ENCODE results near the gene AP2A1. TPM values are rescaled to one million over a fixed set of nuclear protein-coding genes. Genes with fewer than 3 reads are reported as not detected.

Gene AP2A1
- total and polyA plus RNA-seq, 9 of the 15 experiments (the other 6 are each of a cell fraction or from before 2014, with no cell fraction given), result 0.55 to 150 (median 31.9) TPM

DNA sequence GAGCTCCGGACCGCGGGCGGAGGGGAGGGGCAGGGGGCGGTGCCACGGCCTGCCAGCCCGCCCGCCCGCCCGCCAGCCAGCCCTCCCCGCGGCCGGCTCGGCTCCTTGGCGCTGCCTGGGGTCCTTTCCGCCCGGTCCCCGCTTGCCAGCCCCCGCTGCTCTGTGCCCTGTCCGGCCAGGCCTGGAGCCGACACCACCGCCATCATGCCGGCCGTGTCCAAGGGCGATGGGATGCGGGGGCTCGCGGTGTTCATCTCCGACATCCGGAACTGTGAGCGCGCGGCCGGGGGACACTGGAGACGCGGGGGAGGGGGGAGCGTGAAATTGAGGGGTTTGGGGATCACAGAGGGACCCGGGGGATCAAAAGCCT lies at the start of gene AP2A1 (continued):
- peak; percentile 56 for TF ChIP-seq ZBTB7A (IDR thresholded peaks at IDR 0.05; ENCODE audit: borderline replicate concordance, control insufficient read depth, low read depth, low read length)
- no peak for TF ChIP-seq MTF1 (CRISPR knock-in tag; IDR thresholded peaks at IDR 0.05; ENCODE audit: borderline replicate concordance)
- no peak for TF ChIP-seq ADNP (tag; IDR thresholded peaks at IDR 0.05)
- TF ChIP-seq RB1 (IDR thresholded peaks at IDR 0.05; ENCODE audit: low read depth), result peak; percentile 86; the same call in 1 of the 2 replicates
- no peak for TF ChIP-seq BRF1 (IDR thresholded peaks at IDR 0.05; ENCODE audit: borderline replicate concordance, extremely low read depth, insufficient read length)
- no peak for TF ChIP-seq ZNF134 (CRISPR knock-in tag; conservative IDR thresholded peaks at IDR 0.05)
- no peak for TF ChIP-seq ZNF444 (CRISPR knock-in tag; IDR thresholded peaks at IDR 0.05)
- TF ChIP-seq ZNF3 (CRISPR knock-in tag; IDR thresholded peaks at IDR 0.05), result no peak
- TF ChIP-seq ZNF696 (CRISPR knock-in tag; conservative IDR thresholded peaks at IDR 0.05), result no peak
- peak; percentile 35 for TF ChIP-seq RBBP5 (IDR thresholded peaks at IDR 0.05; ENCODE audit: borderline replicate concordance, insufficient read depth, low read length, poor library complexity, severe bottlenecking)
- TF ChIP-seq BCOR (IDR thresholded peaks at IDR 0.05), result no peak
- TF ChIP-seq, protein P1, sequence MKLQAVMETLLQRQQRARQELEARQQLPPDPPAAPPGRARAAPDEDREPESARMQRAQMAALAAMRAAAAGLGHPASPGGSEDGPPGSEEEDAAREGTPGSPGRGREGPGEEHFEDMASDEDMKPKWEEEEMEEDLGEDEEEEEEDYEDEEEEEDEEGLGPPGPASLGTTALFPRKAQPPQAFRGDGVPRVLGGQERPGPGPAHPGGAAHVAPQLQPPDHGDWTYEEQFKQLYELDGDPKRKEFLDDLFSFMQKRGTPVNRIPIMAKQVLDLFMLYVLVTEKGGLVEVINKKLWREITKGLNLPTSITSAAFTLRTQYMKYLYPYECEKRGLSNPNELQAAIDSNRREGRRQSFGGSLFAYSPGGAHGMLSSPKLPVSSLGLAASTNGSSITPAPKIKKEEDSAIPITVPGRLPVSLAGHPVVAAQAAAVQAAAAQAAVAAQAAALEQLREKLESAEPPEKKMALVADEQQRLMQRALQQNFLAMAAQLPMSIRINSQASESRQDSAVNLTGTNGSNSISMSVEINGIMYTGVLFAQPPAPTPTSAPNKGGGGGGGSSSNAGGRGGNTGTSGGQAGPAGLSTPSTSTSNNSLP (IDR thresholded peaks at IDR 0.05; ENCODE audit: borderline replicate concordance, low read depth, low read length), result no peak
- no peak for TF ChIP-seq PTTG1 (tag; IDR thresholded peaks at IDR 0.05; ENCODE audit: low read depth)
- TF ChIP-seq SP2 (IDR thresholded peaks at IDR 0.05; ENCODE audit: extremely low read depth, low read depth, low read length, poor library complexity, severe bottlenecking), result no peak
- TF ChIP-seq NFYB (IDR thresholded peaks at IDR 0.05; ENCODE audit: extremely low read depth, insufficient read length), result no peak
- no peak for TF ChIP-seq PRMT5 (CRISPR knock-in tag; IDR thresholded peaks at IDR 0.05)
- peak; percentile 75; the same call in 1 of the 2 replicates for TF ChIP-seq KAT7 (CRISPR knock-in tag; IDR thresholded peaks at IDR 0.05; ENCODE audit: borderline replicate concordance)
- TF ChIP-seq FOXJ2 (tag; IDR thresholded peaks at IDR 0.05), result no peak
- TF ChIP-seq, protein P2, sequence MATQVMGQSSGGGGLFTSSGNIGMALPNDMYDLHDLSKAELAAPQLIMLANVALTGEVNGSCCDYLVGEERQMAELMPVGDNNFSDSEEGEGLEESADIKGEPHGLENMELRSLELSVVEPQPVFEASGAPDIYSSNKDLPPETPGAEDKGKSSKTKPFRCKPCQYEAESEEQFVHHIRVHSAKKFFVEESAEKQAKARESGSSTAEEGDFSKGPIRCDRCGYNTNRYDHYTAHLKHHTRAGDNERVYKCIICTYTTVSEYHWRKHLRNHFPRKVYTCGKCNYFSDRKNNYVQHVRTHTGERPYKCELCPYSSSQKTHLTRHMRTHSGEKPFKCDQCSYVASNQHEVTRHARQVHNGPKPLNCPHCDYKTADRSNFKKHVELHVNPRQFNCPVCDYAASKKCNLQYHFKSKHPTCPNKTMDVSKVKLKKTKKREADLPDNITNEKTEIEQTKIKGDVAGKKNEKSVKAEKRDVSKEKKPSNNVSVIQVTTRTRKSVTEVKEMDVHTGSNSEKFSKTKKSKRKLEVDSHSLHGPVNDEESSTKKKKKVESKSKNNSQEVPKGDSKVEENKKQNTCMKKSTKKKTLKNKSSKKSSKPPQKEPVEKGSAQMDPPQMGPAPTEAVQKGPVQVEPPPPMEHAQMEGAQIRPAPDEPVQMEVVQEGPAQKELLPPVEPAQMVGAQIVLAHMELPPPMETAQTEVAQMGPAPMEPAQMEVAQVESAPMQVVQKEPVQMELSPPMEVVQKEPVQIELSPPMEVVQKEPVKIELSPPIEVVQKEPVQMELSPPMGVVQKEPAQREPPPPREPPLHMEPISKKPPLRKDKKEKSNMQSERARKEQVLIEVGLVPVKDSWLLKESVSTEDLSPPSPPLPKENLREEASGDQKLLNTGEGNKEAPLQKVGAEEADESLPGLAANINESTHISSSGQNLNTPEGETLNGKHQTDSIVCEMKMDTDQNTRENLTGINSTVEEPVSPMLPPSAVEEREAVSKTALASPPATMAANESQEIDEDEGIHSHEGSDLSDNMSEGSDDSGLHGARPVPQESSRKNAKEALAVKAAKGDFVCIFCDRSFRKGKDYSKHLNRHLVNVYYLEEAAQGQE (IDR thresholded peaks at IDR 0.05; ENCODE audit: borderline replicate concordance), result no peak
- TF ChIP-seq, protein P2 (CRISPR knock-in tag; IDR thresholded peaks at IDR 0.05; ENCODE audit: low read depth), result no peak
- no peak for TF ChIP-seq ZNF143 (CRISPR knock-in tag; IDR thresholded peaks at IDR 0.05)
